Renal cortex interstitium (tissue), 11 donors: Measurements from ENCODE around the gene PAPPA. TPM values are rescaled to one million over a fixed set of nuclear protein-coding genes. Genes with fewer than 3 reads are reported as not detected.

Experiments
- DNase-seq, 11 donors: peaks; one replicate each; pipeline ENCODE4 v3.0.0-alpha.2; 2013; ENCODE audit warnings: low read depth in 9 of 11, low spot score in 4 of 11; ENCODE audit errors: extremely low read depth in 1 of 11
- polyA plus RNA-seq, 3 donors: library from polyadenylated mRNA; unstranded; fragments of 120-200 nt; gene quantifications; one replicate each; pipeline ENCODE4 v1.2.1, GENCODE V29; 2013; ENCODE audit not compliant: insufficient read length in 3 of 3

PAPPA gene
- polyA plus RNA-seq, 3 donors = 2.9 to 14.8 (median 6.5) TPM

- DNase-seq = peak in 1 of 11 donors; percentile 8
Measured at GRCh38 chr9:116383936-116384335, 230.3 kb downstream of the PAPPA start.

DNA sequence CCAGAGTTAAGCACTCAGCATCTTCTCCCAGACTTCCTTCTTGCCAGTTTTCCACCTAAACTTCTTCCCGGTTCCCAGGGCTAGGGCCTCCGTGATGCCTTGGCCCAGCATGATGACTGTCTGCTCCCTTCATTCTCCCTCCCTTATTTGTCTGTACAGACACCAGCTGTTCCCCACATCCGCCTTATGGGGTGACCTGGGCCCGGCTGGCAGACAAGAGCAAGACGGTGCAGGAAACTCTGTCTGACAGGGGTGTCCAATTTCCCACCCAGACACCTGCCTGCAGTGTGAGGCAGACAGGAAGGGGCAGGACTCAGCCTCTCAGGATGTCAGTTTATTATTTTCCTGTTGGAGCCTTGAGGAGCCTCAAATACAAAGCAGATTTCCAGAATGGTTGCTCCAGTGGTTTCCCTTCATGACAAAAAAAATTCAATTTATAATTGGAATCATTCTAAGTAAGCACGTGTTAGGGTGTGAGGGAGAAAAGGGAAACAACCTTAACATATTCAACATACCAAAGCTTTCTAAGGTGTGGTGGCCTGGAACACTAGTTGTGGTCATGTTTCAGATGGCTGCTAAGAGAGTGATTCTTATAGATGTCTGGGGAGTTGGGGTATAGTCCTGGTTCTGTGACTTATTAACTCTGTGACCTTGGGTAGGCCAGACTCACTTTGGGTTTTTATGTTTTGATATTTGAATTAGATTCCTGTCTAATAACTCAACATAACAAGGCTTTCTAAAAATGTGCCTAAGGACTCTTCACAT lies 234.5 kb downstream of the PAPPA start:
- DNase-seq = peak in 1 of 11 donors; percentile 51

- no peak for DNase-seq
Measured at GRCh38 chr9:116389541-116390302, 236.1 kb downstream of the PAPPA start.

- DNase-seq = no peak
Measured at GRCh38 chr9:116390303-116391228, 237.0 kb downstream of the PAPPA start.

DNA sequence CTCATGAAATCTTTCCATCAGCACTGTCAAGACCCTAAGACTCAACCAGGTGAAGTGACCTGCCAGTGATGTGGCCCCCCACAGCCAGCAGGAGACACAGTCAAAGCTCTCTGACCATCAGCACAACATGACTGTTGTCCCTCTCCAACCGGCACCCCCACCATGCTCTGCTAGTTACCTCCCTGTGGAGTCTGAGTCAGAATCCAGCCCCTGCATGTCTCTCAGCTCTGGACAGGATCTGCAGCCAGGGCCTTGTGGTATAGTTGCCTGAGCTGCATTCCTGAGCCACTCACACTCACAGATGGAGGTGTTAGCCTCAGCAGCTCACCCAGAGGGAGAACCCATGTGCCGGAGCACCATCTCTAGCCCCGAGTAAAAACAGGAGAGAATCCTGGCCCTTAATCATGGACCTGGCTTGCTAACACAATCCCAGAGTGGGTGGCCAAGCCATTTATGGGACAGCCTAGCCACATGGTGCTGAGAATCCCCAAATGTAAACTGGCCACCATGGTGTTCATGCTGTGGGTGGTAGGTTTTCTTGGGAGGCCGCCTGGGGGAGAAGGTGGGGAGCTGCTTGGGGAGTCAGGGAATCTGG lies 237.8 kb downstream of the PAPPA start:
- no peak for DNase-seq

- DNase-seq = no peak
Measured at GRCh38 chr9:116393198-116393597, 239.6 kb downstream of the PAPPA start.

DNA sequence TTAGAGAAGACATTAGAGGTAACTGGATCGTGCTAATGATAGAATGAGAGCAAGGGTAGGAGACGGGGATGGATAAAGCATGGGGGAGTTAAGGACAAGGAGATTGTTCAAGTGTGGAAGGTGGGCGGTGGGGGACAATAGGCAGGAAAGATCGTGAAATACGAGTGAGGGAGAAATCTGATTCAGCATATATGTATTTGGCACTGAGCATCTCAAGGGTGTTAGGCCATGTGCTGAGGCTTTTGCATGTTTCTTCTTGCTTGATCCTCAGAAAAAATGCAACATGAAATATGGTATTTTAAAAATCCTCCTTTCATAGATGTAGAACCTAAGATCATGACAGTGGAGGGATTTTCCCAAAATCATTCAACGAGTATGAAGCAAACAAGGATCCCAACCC lies 240.5 kb downstream of the PAPPA start:
- DNase-seq = no peak

DNA sequence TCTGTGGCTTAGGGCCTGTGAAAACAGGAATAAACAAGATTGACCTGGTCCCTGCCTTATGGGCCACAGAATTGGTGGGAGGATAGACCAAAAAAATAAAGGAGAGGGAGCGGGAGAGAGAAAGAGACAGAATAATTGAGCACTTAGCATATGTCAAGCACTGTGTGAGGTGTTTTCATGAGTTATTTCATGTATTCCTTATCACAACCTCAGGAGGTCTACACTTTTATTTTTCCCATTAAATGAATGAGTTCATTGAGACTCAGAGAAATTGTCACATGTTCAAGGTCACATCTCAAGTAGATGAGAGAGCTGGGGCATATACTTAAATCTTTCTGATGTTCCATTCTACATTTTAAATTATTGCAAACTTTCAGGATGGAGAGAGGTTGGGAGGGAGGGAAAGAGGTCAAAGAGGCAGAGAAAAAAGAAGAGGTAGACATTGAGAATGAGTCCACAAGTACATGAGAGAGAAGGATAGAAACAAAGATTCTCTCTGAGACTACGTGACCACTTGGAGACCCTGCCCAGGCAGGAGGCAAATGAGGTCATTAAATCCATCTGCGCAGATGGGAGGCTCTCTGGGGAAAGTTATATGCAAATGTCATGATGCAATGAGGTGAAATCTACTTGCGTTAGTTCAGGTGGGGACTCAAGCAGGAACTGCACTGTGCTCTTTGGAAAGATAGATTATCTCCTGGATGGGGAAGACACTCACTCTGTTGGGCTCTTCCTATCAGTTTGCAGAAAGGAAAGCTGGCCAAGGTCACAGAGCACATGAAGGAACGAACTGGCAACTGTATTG lies 241.5 kb downstream of the PAPPA start:
- DNase-seq = no peak

GRCh38 chr9:116395699-116396037 lies 242.1 kb downstream of the PAPPA start:
- no peak for DNase-seq

- no peak for DNase-seq
Measured at GRCh38 chr9:116403171-116403570, 249.6 kb downstream of the PAPPA start.

DNA sequence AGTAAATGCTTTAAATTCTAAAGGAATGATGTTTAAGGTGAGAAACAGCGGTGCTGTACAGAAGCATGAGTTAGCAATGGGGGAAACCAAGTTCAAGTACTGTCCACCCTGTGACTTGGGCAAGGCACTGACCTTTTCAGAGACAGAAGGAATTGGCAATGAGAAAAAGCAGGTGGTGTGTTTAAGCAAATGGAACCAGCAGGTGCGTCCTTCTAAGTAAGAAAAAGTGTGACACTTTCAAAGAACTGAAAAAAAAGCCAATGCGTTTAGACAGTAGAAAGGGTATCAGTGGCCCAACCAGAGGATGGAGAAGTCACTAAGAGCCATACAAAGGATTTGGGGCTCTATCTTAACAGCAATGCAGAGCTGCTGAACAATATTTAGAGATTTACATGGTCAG lies 250.6 kb downstream of the PAPPA start:
- DNase-seq = no peak

- DNase-seq = no peak
Measured at GRCh38 chr9:116405321-116405720, 251.7 kb downstream of the PAPPA start.

GRCh38 chr9:116406469-116406868 lies 252.9 kb downstream of the PAPPA start:
- no peak for DNase-seq

DNA sequence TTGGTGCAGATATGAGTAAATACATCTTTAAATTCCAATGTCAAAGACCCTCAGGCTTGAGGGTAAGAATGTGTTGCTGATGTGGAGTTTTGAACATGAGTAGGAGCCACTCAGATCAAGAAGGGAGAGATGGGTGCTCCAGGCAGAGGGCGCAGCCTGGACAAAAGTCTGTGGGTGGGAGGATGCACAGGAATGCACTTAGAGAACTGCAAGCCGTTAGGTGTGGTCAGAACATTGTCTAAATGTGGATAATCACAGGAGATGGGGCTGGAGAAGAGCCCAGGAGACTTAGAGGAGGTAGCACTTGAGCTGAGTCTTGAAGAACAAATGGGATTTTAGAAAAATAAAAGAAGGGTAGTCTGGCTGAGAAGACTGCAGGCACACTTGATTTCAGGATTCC lies 255.5 kb downstream of the PAPPA start:
- DNase-seq = no peak

- DNase-seq = no peak
Measured at GRCh38 chr9:116409638-116410037, 256.0 kb downstream of the PAPPA start.

DNA sequence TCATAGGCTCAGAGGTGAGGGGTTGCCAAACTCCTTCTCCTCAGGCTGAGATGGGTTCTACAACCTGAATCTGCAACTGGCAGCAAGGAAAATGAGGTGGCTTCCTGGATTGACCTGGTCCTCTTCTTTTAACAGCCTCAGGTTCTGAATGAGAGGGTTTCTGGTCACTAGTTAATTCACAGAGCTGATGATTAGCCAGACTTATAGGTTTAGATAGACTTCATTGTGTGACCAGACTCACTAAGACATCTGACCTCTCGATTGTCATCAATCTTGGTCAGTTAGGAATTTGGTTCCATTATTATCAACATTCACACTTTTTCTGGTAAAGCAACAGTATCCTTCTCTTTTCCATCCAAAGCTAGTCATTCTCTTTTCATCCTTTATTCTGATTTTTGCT lies 257.9 kb downstream of the PAPPA start:
- no peak for DNase-seq

DNA sequence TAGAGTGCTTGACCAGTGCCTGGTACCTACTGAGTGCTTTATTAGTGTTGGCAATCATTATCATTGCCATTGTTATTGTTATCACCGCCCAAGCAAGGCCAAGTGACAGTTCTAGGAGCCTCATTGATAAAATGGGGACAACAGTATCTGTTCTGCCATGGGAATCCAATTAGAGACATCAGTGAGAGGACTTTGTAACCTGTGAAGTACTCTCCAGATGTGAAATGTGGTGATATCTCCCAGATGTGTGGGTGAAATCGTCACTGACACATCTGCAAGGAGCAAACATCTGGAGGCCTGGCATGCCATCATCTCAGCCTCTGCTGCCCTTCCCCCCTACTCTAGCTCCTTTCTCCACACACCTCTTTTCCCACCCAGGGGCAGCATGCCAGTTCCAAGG lies 260.8 kb downstream of the PAPPA start:
- DNase-seq = no peak

- no peak for DNase-seq
Measured at GRCh38 chr9:116416421-116416820, 262.8 kb downstream of the PAPPA start.
